ENCODE measurements around the gene ENHO.

Gene ENHO

GRCh38 chr9:34522971-34523797 lies at the start of gene ENHO:
Gene ENHO, minus strand, starts transcription at chr9:34522990. Its CDS starts 1,295 bp downstream, at chr9:34521695.
- DNase-seq: peak; percentile 71

GRCh38 chr9:34572092-34572491 lies 49.3 kb upstream of the ENHO start:
- no peak for DNase-seq

GRCh38 chr9:34571481-34571810 lies 48.7 kb upstream of the ENHO start:
- no peak for DNase-seq

- DNase-seq: no peak
These were observed 48.2 kb upstream of the ENHO start for GRCh38 chr9:34570809-34571480.

GRCh38 chr9:34570376-34570775 lies 47.6 kb upstream of the ENHO start:
- DNase-seq: no peak

- no peak for DNase-seq
These were observed 46.0 kb upstream of the ENHO start for GRCh38 chr9:34568774-34569173.

- no peak for DNase-seq
These were observed 45.3 kb upstream of the ENHO start for GRCh38 chr9:34568133-34568532.

GRCh38 chr9:34566972-34567371 lies 44.2 kb upstream of the ENHO start:
- no peak for DNase-seq

GRCh38 chr9:34566322-34566721 lies 43.5 kb upstream of the ENHO start:
- DNase-seq: no peak

- no peak for DNase-seq
These were observed 43.1 kb upstream of the ENHO start for GRCh38 chr9:34565856-34566255.

GRCh38 chr9:34564617-34565016 lies 41.8 kb upstream of the ENHO start:
- DNase-seq: no peak

- no peak for DNase-seq
These were observed 40.5 kb upstream of the ENHO start for GRCh38 chr9:34563262-34563661.

- DNase-seq: no peak
These were observed 39.5 kb upstream of the ENHO start for GRCh38 chr9:34562135-34562745.

GRCh38 chr9:34560599-34561214 lies 37.9 kb upstream of the ENHO start:
- DNase-seq: no peak

GRCh38 chr9:34559624-34560455 lies 37.0 kb upstream of the ENHO start:
- DNase-seq: no peak

GRCh38 chr9:34558919-34559623 lies 36.3 kb upstream of the ENHO start:
- no peak for DNase-seq

- no peak for DNase-seq
These were observed 35.6 kb upstream of the ENHO start for GRCh38 chr9:34558364-34558763.

- no peak for DNase-seq
These were observed 34.9 kb upstream of the ENHO start for GRCh38 chr9:34557426-34558321.

- DNase-seq: no peak
These were observed 34.2 kb upstream of the ENHO start for GRCh38 chr9:34556949-34557348.

GRCh38 chr9:34555936-34556525 lies 33.2 kb upstream of the ENHO start:
- DNase-seq: no peak

GRCh38 chr9:34555500-34555899 lies 32.7 kb upstream of the ENHO start:
- DNase-seq: no peak
